GM19324 (cell line): ENCODE results near the gene CENPM.

Source experiments
- ATAC-seq: cut with Tn5 transposase; IDR thresholded peaks from one replicate; pipeline ENCODE4 v1.9.1; 2021; ENCODE audit warnings: mild to moderate bottlenecking, moderate library complexity; ENCODE audit not compliant: unreplicated experiment, low FRiP score

Gene CENPM

GRCh38 chr22:41915035-41915785 is 31.7 kb downstream of the CENPM start, which contains the start of gene SHISA8:
SHISA8 (minus strand) TSS chr22:41915074; CDS start chr22:41914667, 407 bp downstream.
- ATAC-seq: no peak

GRCh38 chr22:41914611-41915034 is 32.3 kb downstream of the CENPM start:
- no peak for ATAC-seq

GRCh38 chr22:41913842-41914534 is 33.0 kb downstream of the CENPM start:
- ATAC-seq: no peak

GRCh38 chr22:41913040-41913719 is 33.8 kb downstream of the CENPM start:
- ATAC-seq: no peak

GRCh38 chr22:41912338-41913039 is 34.5 kb downstream of the CENPM start:
- ATAC-seq: no peak

- no peak for ATAC-seq
These were observed 35.8 kb downstream of the CENPM start for GRCh38 chr22:41911001-41911611.

GRCh38 chr22:41910050-41911000 is 36.6 kb downstream of the CENPM start:
- ATAC-seq: no peak

- ATAC-seq: no peak
These were observed 37.5 kb downstream of the CENPM start for GRCh38 chr22:41909310-41910049.

GRCh38 chr22:41908411-41909309 is 38.3 kb downstream of the CENPM start:
- no peak for ATAC-seq

GRCh38 chr22:41907436-41908401 is 39.2 kb downstream of the CENPM start:
- ATAC-seq: no peak

- no peak for ATAC-seq
These were observed 40.1 kb downstream of the CENPM start for GRCh38 chr22:41906822-41907221.

GRCh38 chr22:41905411-41906202 is 41.3 kb downstream of the CENPM start:
- ATAC-seq: no peak

- no peak for ATAC-seq
These were observed 42.2 kb downstream of the CENPM start for GRCh38 chr22:41904450-41905410.

- ATAC-seq: no peak
These were observed 44.0 kb downstream of the CENPM start for GRCh38 chr22:41902932-41903421.
